ENCODE results near the gene MGLL. TPM values are rescaled to one million over a fixed set of nuclear protein-coding genes. Genes with fewer than 3 reads are reported as not detected.

Gene MGLL
- polyA plus RNA-seq, 2 donors = 78.0 to 99.1 TPM

DNA sequence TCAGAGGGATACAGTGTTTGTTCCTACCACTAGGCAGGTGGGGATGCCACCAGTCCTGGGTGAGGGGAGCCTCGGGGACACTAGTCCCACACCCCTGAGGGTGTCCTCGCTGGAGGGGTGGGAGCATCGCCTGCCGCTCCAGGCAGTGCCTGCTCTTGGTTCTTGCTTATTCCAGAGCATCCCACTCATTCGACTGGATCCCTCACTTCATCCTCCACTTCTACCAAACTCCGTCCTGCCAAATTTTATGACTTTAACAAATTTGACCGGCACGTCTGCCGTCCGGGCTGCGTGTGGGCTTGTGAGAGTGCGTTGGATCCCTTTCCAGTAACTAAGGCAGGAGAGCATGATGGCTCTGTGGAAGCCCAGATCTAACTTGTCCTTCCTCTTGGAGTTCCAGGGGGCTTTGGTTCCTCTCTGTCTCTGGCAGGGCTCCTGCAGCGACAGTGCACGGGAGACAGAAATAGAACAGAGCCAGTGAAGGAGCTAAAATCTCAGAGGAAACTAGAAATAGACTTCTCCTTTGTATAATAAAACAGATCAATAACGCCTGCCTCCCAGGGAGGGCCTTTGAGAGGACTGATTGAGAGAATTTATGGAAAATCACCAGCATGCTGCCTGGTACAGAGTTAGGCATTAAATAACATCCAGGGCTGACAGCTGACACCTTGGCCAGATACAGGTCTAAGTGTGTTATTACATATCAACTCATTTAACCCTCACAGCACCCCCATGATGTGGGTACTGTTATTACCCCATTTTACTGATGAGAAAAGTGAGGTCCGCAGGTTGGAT is 34.5 kb downstream of the MGLL start:
- 72 to 75% methylated on average over 16 of the region's 16 CpGs for WGBS, 2 donors
- H3K4me1 ChIP-seq (ENCODE audit: control insufficient read depth in 2 of 2, insufficient read depth in 2 of 2, low read length in 1 of 2) = peaks cover 0 to 6% of the 10 kb centered on the region in 2 donors
- H3K27me3 ChIP-seq (ENCODE audit: control insufficient read depth in 1 of 2, insufficient read depth in 2 of 2, low read length in 2 of 2) = no peaks in the 10 kb centered on the region
- H3K36me3 ChIP-seq (ENCODE audit: control insufficient read depth in 2 of 2, insufficient read depth in 2 of 2, low read length in 1 of 2) = peaks cover 0 to 7% of the 10 kb centered on the region in 2 donors
- peak overlapping the region; percentile 60 to 67 for H3K27ac ChIP-seq (ENCODE audit: low read depth in 2 of 2, low read length in 1 of 2)
- H3K4me3 ChIP-seq (ENCODE audit: low read depth in 1 of 2, low read length in 2 of 2) = no peak overlapping the region
- H3K9me3 ChIP-seq (ENCODE audit: control insufficient read depth in 2 of 2, insufficient read depth in 1 of 2, low read depth in 1 of 2, low read length in 1 of 2) = no peaks in the 10 kb centered on the region

DNA sequence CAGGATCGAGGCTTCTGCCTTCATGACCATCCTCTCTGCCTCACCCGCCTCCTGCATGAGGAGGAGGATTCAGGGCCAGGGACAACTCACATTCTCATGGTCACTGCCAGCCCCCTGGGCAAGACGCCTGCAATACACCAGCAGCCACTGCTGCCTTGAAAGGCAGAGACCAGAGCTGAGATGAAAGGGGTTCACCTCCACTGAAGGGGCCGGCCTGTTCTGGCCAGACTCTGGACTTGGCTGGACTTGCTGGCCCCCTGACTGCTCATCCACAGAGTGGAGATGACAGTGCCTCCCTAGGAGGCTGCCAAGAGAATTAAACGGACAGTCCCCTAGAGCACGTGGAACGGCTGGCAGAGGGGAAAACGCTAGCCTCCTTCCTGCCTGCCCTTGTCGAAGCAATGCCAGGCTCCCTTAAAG is 35.2 kb downstream of the MGLL start:
- H3K27me3 ChIP-seq (ENCODE audit: control insufficient read depth in 1 of 2, insufficient read depth in 2 of 2, low read length in 2 of 2) = no peaks in the 10 kb centered on the region
- no peak overlapping the region for H3K4me3 ChIP-seq (ENCODE audit: low read depth in 1 of 2, low read length in 2 of 2)
- no peaks in the 10 kb centered on the region for H3K9me3 ChIP-seq (ENCODE audit: control insufficient read depth in 2 of 2, insufficient read depth in 1 of 2, low read depth in 1 of 2, low read length in 1 of 2)
- WGBS, 2 donors = 61 to 71% methylated on average over 9 of the region's 9 CpGs
- H3K27ac ChIP-seq (ENCODE audit: low read depth in 2 of 2, low read length in 1 of 2) = peak overlapping the region; percentile 60 to 85
- peaks cover 5 to 7% of the 10 kb centered on the region in 2 donors for H3K36me3 ChIP-seq (ENCODE audit: control insufficient read depth in 2 of 2, insufficient read depth in 2 of 2, low read length in 1 of 2)
- H3K4me1 ChIP-seq (ENCODE audit: control insufficient read depth in 2 of 2, insufficient read depth in 2 of 2, low read length in 1 of 2) = peaks cover 3 to 6% of the 10 kb centered on the region in 2 donors

DNA sequence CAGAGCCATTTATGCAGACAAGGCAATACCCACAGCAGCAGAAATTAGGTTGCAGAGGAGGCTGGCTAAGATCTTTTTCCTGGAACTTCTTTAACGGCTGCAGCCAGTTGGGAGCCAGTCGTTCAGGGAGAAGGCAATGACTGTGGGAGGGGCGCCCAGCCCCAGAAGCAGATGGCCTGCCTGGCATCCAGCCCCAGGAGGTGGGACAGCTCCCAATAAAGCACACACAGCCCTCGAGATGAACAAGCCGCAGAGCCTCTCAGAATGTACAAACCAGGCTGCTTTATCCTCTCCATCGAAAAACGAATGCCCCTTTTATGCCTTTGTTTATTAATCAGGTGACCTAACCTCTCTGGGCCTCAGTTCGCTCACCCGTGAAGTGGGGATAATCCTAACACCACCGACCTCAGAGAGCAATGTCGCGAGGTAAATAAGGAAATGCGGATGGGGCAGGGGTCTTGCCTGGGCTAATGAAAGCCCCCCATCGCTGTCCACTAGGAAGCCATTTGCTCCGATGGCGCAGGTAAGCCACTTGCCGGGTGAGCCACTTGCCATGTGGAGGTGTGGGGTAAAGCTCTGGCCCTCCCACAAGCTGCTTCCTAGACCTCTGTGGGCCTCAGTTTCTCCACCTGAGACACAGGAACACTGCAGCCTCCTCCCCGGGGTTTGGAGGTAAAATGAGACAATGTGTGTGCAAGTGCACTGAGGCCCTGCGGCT is 35.8 kb downstream of the MGLL start:
- no peaks in the 10 kb centered on the region for H3K27me3 ChIP-seq (ENCODE audit: control insufficient read depth in 1 of 2, insufficient read depth in 2 of 2, low read length in 2 of 2)
- peaks cover 4 to 6% of the 10 kb centered on the region in 2 donors for H3K4me1 ChIP-seq (ENCODE audit: control insufficient read depth in 2 of 2, insufficient read depth in 2 of 2, low read length in 1 of 2)
- 60 to 65% methylated on average over 19 of the region's 19 CpGs for WGBS, 2 donors
- H3K36me3 ChIP-seq (ENCODE audit: control insufficient read depth in 2 of 2, insufficient read depth in 2 of 2, low read length in 1 of 2) = peaks cover 5 to 7% of the 10 kb centered on the region in 2 donors
- peak overlapping the region; percentile 27 to 85 for H3K27ac ChIP-seq (ENCODE audit: low read depth in 2 of 2, low read length in 1 of 2)
- no peaks in the 10 kb centered on the region for H3K9me3 ChIP-seq (ENCODE audit: control insufficient read depth in 2 of 2, insufficient read depth in 1 of 2, low read depth in 1 of 2, low read length in 1 of 2)
- no peak overlapping the region for H3K4me3 ChIP-seq (ENCODE audit: low read depth in 1 of 2, low read length in 2 of 2)

DNA sequence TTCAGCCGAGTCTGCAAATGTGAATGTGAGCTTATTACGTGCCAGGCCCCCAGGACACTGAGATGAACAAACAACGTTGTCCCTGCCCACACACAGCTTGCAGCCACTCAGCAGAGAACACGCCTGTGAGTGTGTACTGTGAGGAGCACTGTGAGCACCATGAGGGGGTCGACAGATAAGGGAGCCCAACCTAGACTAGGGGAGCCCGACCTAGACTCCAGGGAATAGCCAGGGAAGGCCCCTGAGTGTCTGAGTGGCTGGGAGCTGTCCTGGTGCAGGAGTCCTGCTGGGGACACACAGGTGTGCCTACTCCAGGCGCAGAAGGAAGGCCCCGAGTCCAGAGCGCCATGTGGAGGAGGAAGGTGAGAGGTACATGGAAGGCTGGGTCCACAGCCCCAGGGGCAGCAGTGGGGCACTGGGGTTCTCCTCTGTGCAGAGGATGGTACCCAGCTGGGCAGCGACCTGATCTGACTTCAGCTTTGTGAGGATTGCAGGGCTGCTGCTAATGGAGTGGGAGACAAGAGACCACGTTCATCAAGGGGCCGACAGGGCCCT is 36.5 kb downstream of the MGLL start:
- H3K27ac ChIP-seq (ENCODE audit: low read depth in 2 of 2, low read length in 1 of 2) = peak overlapping the region in 1 of 2 donors; percentile 50
- peaks cover 5 to 9% of the 10 kb centered on the region in 2 donors for H3K36me3 ChIP-seq (ENCODE audit: control insufficient read depth in 2 of 2, insufficient read depth in 2 of 2, low read length in 1 of 2)
- 57 to 65% methylated on average over 12 of the region's 12 CpGs for WGBS, 2 donors

DNA sequence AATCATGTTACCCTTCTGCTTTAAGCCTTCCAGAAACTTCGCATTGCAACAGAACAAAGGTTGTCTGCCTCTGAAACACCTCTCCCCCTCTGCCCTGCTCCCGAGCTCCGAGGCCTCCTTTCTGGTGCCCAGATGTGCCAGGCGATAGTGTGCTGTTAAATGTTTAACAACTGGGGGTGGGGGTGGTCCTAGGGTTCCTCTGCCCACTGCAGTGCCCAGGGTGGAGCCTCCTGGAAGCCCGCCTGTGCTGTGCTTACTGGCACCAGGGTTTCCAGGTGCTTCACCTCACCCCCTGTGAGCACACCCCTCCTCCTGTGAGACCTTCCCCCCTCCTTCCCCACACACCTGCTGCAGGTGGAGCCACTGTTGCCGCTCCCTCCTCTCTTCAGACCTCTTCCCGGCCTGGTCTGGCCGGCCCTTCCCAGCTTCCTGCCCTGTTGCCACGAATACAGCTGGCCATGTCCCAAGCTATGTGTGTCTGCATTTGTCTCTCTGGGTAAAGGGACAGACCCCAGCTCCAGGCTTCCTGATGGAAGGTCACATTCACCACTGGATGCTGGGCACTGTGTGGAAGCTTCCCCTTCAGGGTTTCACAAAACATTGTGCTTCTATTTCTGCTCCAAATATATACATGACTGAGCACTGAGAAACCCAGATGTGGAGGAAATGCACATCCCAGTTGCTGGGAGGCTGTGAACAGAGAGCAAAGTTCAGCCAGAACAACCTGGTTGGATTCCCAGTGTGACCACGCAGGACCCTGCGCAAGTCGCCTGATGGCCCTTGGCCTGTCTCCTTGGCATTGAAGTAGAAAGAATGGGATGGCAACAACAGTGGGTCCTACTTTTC is 37.2 kb downstream of the MGLL start:
- WGBS, 2 donors = 59 to 74% methylated on average over 11 to 12 of the region's 12 CpGs
- Histone ChIP-seq H3K27me3 (ENCODE audit: control insufficient read depth in 1 of 2, insufficient read depth in 2 of 2, low read length in 2 of 2) (no peaks in the 10 kb centered on the region), H3K36me3 (ENCODE audit: control insufficient read depth in 2 of 2, insufficient read depth in 2 of 2, low read length in 1 of 2) (peaks cover 5 to 9% of the 10 kb centered on the region in 2 donors)

More for the DNA sequence above, 36.5 kb downstream of the MGLL start:
- Histone ChIP-seq H3K27me3 (ENCODE audit: control insufficient read depth in 1 of 2, insufficient read depth in 2 of 2, low read length in 2 of 2) (no peaks in the 10 kb centered on the region), H3K9me3 (ENCODE audit: control insufficient read depth in 2 of 2, insufficient read depth in 1 of 2, low read depth in 1 of 2, low read length in 1 of 2) (no peaks in the 10 kb centered on the region), H3K4me3 (ENCODE audit: low read depth in 1 of 2, low read length in 2 of 2) (no peak overlapping the region), H3K4me1 (ENCODE audit: control insufficient read depth in 2 of 2, insufficient read depth in 2 of 2, low read length in 1 of 2) (peaks cover 4 to 6% of the 10 kb centered on the region in 2 donors)

DNA sequence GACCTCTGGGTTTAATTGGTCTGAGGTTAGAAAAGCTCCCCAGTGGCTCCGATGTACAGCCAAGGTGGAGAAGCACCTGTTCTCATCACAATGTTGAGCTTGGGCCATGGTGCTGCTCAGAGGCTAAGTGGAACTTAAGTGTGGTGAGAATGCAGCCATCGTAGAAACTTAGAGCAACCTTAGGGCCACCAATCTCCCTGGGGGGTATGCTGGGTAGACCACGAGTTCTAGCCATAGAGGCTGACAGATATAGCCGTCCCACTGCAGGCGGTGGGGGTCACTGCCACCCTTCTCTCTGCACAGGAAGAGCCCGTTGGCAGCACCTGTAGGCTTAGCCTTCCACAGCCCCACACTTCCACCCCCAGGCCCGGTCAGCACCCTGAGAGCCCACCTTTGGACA is 38.0 kb downstream of the MGLL start:
- H3K36me3 ChIP-seq (ENCODE audit: control insufficient read depth in 2 of 2, insufficient read depth in 2 of 2, low read length in 1 of 2) = peaks cover 5 to 9% of the 10 kb centered on the region in 2 donors
- no peaks in the 10 kb centered on the region for H3K27me3 ChIP-seq (ENCODE audit: control insufficient read depth in 1 of 2, insufficient read depth in 2 of 2, low read length in 2 of 2)
- no peak overlapping the region for H3K27ac ChIP-seq (ENCODE audit: low read depth in 2 of 2, low read length in 1 of 2)
- 76 to 89% methylated on average over 7 of the region's 7 CpGs for WGBS, 2 donors
- H3K4me1 ChIP-seq (ENCODE audit: control insufficient read depth in 2 of 2, insufficient read depth in 2 of 2, low read length in 1 of 2) = peaks cover 6 to 7% of the 10 kb centered on the region in 2 donors
- no peaks in the 10 kb centered on the region for H3K9me3 ChIP-seq (ENCODE audit: control insufficient read depth in 2 of 2, insufficient read depth in 1 of 2, low read depth in 1 of 2, low read length in 1 of 2)
- H3K4me3 ChIP-seq (ENCODE audit: low read depth in 1 of 2, low read length in 2 of 2) = no peak overlapping the region

More for the DNA sequence above, 37.2 kb downstream of the MGLL start:
- H3K27ac ChIP-seq (ENCODE audit: low read depth in 2 of 2, low read length in 1 of 2) = peak overlapping the region in 1 of 2 donors; percentile 50
- H3K4me1 ChIP-seq (ENCODE audit: control insufficient read depth in 2 of 2, insufficient read depth in 2 of 2, low read length in 1 of 2) = peaks cover 4 to 6% of the 10 kb centered on the region in 2 donors
- H3K9me3 ChIP-seq (ENCODE audit: control insufficient read depth in 2 of 2, insufficient read depth in 1 of 2, low read depth in 1 of 2, low read length in 1 of 2) = no peaks in the 10 kb centered on the region
- H3K4me3 ChIP-seq (ENCODE audit: low read depth in 1 of 2, low read length in 2 of 2) = no peak overlapping the region

DNA sequence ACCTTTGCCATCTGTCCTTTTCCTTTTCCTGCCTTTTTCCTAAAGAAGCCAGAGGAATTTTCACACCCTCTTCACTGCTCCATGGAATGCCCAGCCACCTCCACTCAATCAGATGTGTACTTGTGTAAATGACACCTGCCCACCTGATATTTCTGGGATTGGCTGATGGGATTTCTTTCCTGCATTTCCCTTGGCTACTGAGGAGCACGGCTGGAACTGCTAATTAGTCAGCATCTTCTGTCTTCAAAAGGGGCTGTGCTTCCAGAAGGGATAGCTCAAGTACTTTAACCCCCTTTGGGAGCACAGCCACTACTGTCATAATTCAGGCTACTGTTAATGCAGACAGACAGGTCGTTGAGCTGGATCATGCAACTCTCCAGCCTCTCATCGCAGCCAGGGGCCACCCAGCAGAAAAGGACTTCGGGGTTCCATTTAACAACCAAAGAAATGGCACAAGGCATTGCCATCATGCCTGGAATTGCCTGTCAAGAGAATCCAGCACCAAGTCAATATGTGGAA is 38.6 kb downstream of the MGLL start:
- WGBS, 2 donors = 70 to 74% methylated on average over 4 of the region's 4 CpGs
- Histone ChIP-seq H3K4me3 (ENCODE audit: low read depth in 1 of 2, low read length in 2 of 2) (no peak overlapping the region), H3K9me3 (ENCODE audit: control insufficient read depth in 2 of 2, insufficient read depth in 1 of 2, low read depth in 1 of 2, low read length in 1 of 2) (no peaks in the 10 kb centered on the region), H3K4me1 (ENCODE audit: control insufficient read depth in 2 of 2, insufficient read depth in 2 of 2, low read length in 1 of 2) (peaks cover 6 to 7% of the 10 kb centered on the region in 2 donors), H3K27me3 (ENCODE audit: control insufficient read depth in 1 of 2, insufficient read depth in 2 of 2, low read length in 2 of 2) (no peaks in the 10 kb centered on the region), H3K36me3 (ENCODE audit: control insufficient read depth in 2 of 2, insufficient read depth in 2 of 2, low read length in 1 of 2) (peaks cover 5 to 9% of the 10 kb centered on the region in 2 donors), H3K27ac (ENCODE audit: low read depth in 2 of 2, low read length in 1 of 2) (no peak overlapping the region)

DNA sequence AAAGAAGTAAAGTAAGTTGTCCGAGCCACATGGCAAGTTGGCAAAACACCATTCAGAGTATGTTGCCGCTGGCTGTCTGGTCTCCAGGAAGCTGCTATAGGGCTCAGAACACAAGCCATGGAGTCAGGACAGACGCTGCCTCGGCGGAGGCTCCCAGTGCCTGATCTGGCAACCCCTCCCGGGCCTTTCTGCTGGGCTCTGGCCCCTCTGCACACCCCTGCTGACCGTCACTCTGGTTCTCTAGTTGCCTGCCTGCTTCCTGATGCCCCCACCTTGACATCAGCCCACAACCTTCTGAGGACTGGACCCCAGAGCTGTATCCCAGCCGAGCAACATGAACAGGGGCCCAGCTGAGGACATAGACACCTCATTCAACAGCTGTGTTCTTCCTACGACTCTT is 39.1 kb downstream of the MGLL start:
- Histone ChIP-seq H3K4me3 (ENCODE audit: low read depth in 1 of 2, low read length in 2 of 2) (no peak overlapping the region), H3K36me3 (ENCODE audit: control insufficient read depth in 2 of 2, insufficient read depth in 2 of 2, low read length in 1 of 2) (peaks cover 5 to 9% of the 10 kb centered on the region in 2 donors), H3K27ac (ENCODE audit: low read depth in 2 of 2, low read length in 1 of 2) (no peak overlapping the region), H3K4me1 (ENCODE audit: control insufficient read depth in 2 of 2, insufficient read depth in 2 of 2, low read length in 1 of 2) (peaks cover 6 to 7% of the 10 kb centered on the region in 2 donors), H3K9me3 (ENCODE audit: control insufficient read depth in 2 of 2, insufficient read depth in 1 of 2, low read depth in 1 of 2, low read length in 1 of 2) (no peaks in the 10 kb centered on the region), H3K27me3 (ENCODE audit: control insufficient read depth in 1 of 2, insufficient read depth in 2 of 2, low read length in 2 of 2) (no peaks in the 10 kb centered on the region)
- WGBS, 2 donors = 87 to 90% methylated on average over 9 of the region's 9 CpGs

All from esophagus (tissue), 2 donors.